RKO (cell line): ENCODE data around the gene SRSF1.
"Not testable (repeated sequence)": the region's sequence is repeated elsewhere in the genome, so short reads cannot be mapped to it uniquely, and the experiment has no call there.

Source experiments
- DNase-seq: peaks from one replicate; pipeline ENCODE4 v3.0.0-alpha.2; 2016; ENCODE audit warnings: low spot score

The SRSF1 gene

DNA sequence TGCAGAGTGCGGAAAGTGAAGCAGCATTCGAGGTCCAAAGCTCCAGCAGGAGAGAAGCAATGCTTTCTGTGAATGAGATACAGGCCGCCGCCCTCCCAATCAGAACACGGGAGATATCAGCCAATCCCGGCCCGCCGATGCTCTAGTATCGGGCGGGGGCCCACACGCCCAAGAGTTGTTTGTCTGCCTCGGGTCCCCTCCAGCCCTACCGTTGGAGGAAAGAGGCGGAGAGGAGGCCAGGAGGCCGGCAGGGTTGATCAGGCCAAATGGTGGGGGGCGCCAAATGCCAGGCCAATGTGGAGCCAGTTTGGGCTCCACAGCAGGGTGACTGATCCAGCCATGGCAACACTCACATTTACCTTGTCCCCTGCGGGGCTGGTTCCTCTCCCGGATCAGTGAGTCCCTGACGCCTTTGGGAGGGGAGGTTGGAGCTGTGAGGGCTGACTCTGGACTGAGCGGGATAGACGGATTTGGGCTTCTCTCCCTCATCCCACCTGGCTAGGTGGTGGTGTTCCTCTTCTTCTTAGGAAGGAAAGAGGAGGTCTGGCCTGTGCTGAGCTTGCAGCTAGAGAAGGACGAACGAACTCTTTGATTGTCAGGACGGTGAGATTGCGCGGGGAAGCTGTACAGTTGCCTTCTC, 41.4 kb downstream of the SRSF1 start:
- no peak for DNase-seq

DNA sequence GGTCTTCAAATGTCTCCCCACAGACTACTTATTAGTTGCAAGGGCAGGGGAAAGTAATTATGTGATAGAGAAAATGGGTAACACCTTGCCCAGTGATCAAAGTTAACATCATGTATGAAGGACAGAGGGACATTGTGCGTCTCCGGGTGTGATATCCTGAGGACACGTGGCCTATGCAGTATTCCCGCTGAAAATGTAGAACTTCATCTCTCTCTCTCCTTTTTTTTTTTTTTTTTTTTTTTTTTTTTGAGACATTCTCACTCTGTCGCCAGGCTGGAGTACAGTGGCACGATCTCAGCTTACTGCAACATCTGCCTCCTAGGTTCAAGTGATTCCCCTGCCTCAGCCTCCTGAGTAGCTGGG, 43.9 kb downstream of the SRSF1 start:
- no peak for DNase-seq

DNA sequence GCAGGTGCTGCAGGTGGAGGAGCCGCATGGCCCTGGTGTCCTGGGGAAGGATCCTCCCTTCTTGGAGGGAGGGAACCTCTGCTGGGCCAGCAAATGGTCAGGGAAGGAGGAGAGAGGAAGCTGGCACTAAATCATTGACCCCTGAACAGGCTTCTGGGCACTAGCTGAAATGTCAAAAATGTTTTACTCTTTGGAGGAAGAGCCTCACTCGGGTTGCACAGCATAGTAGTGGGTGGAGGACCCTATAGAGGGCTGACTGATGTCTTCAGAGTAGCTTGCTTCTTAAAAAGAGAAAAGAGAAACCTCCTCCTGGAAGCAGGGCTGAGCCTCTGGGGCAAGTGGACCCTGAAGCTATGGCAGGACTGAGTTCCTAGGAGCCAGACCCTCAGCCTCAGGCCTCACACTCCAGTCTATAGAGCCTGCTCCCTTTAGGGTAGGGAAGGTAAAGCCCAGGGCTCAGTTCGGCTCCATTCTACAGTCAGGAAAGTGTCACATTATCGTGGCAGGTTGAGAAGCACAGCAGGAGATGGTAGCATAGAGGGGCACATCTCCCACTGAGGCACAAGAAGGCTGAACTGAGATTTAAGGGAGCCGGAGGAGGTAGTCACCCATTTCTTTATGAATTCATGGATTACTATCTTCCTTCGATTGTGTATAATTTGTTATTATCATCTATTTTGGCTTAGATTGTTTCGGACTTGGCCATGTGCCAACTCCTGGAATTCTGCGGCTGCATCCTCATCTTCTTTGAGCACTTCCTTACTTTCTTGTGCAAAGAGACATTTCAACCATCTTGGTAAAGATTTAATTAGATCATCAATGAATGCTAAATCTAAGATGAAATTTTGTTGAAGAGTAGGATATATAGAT, 44.5 kb downstream of the SRSF1 start:
- no peak for DNase-seq

DNA sequence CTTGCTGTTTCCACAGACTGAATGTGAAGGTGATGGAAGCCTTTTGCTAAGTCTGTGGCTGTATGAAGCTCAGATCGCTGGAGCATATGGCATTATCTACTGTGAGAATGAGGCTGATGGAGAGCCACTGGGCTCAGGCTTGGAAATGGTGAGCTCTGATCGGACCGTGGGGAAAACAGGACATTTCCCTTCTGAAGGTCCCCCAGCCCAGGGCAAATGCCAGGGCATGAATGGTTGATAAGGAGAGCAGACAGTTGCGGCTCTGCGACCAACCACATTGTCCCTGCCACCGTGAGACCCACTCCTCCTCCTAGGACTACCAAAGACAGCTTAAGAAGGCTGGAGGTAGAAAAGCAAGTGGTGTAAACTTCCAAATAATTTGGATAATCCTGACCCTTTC, 47.1 kb downstream of the SRSF1 start:
- DNase-seq, result no peak

DNA sequence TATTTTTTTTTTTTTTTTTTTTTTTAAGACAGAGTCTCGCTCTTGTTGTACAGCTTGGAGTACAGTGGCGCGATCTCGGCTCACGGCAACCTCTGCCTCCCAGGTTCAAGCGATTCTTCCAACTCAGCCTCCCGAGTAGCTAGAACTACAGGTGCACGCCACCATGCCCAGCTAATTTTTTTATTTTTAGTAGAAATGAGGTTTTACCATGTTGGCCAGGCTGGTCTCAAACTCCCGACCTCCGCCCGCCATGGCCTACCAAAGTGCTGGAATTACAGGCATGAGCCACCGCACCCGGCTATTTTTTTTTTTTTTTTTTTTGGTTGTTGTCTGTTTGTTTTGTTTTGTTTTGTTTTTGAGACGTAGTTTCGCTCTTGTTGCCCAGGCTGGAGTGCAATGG, 48.7 kb downstream of the SRSF1 start:
- not testable (repeated sequence) for DNase-seq

DNA sequence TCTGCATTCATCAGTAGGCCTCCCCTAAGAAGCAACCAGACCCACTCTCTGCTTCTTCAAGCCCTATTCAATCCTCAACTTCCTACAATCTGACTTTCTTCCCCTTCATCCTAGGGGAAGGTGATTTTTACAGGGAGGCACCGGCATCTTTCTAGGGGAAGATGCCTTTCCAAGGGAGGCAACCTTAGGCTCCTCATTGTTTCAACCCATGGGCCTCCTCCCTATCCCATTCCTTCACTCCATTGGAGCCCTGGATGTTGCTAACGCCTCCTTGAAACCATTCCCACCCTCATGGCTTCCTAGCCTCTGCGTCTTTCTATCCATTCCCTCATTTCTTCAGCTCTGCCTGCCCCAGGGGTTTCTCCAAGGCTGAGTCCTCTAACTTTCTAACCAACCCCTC, 49.2 kb downstream of the SRSF1 start:
- DNase-seq, result no peak

DNA sequence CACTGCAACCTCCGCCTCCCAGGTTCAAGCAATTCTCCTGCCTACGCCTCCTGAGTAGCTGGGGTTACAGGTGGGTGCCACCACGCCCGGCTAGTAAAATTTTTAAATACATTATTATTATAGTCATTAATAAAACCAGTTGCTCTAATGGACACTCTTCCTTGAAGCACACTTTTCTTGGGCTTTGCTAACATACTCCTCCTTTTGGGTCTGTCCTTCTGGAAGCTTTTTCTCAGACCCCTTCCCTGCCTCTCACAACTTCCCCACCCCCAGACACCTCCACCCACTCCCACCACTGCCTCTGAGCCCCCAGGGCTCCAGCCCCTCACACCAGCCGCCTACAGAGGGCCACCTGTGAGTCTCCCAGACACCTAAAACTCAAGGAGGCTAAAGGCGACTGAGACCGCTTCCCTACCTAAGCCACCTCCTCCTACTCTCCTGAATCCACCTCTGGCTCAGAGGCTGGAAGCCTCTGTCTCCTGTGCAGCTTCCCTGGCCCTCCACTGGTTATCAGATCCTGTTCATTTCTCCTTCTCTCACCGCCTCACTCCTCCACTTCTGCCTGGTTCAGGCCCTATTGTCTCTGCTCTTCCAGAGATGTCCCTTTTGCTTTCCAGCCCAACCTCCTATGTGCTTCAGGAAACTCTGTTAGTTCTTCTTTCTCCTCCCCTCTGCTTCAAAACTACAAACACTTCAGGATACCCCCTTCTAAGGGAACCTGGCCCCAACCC, 49.8 kb downstream of the SRSF1 start:
- no peak for DNase-seq

DNA sequence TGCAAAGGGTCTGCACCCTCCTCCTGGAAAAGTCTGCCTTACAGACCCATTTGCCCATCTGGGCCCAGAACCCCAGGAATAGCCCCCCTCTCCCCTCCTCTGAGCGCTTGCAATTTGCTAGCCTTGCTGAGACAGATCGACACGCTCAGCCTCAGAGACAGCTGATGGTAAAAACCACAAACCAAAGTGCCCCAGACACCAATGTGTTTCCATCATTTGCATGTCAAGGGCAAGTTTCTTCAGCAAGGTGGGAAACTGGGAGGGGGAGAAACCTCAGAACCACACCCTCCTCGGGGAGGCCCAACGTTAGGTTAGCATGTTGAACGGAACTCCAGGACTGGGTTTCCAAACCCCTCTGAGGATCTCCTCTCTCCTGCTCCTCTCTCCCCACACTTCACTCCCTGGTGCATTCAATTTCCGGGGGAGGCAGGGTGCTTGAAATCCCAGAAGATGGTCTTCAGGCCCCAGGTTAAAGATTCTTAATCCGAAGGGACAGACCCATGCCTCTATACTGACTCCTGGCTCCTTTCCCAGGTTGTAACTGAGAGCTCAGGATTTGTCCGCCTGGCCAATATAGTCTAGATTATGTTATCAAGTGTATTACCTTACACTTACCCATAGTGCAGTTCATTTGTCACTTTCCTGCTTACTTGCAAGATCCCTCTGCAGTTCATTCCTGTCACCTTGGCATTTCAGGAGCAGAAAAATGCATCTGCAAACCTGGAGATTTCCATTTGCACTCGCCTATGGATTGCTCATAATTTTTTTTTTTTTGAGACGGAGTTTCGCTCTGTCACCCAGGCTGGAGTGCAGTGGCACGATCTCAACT, 50.5 kb downstream of the SRSF1 start:
- DNase-seq, result no peak

DNA sequence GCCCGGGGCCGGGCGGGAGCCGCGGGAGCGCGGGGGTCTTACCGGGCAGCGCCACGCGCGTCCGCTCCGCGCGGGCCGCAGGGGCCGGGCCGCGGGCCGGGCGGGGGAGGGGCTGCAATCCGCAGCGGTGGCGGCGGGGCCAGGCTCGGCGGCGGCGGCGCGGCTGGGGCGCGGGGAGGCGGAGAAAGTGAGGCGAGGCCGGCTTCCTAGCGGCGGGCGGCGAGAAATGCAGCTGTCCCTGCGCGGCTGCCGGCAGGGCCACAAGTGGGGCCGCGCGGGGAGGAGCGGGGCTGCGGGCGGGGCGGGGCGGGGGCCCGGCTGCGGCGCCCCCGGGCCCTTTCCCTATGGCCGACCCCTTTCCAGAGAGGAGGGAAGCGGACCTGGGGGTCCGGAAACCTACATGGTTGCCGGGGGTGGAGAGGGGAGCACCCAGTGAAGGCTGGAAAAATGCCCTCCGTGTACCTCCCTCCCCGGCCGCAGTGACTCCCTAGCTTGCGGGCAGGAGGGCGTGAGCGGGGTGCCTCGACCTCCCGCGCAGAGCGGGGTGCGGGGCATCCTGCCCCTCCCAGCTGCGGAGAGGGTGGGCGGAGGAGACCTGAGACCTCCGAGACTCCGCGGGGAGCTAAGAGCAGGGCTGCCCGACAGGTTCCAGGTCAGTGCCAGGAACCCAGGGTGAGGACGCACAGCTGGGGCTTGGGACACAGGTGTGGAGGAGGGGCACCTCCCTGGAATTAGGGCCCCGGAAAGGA, 51.7 kb downstream of the SRSF1 start, which contains the start of gene CUEDC1:
Gene CUEDC1, minus strand, starts transcription at position 230 of the 749 bp plus-strand sequence. CDS start 69,848 bp downstream, outside the sequence.
- DNase-seq, result peak; percentile 68

DNA sequence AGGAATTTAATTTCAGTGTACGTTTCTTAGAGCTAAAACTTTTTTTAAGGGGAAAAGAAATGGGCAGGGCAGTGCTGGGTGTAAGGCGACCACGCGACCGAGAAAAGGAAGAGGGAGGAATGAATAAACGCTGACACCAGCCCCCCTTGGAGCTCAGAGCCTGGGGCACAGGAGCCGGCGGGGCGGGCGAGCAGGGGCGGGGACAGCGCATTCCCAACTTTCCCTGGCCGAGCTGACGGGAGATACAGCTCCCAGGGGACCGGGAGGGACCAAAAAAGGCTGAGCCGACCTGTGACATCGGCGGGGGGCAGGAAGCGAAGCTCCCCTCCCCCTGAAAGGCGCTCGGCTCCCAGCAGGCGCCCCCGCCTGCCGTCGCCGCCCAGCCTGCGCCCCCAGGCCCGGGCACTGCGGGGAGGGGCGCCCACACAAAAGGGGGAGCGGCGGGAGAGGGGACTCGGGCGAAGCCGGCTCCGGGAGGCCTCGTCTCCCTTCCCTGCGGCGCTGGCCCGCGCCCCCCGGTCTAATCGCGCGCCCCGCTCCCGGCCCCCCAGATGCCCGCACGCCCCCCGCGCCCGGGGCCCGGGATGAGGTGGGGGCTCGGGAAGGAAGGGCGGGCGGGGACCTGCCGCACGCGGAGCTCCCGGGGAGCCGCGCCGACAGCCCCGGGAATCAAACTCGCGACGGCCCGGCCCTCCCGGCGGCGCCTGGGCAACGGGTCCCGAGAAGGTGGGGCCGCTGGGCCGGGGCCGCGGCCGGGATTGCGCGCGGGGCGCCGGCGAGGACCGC, 52.5 kb downstream of the SRSF1 start:
- DNase-seq, result peak; percentile 59

DNA sequence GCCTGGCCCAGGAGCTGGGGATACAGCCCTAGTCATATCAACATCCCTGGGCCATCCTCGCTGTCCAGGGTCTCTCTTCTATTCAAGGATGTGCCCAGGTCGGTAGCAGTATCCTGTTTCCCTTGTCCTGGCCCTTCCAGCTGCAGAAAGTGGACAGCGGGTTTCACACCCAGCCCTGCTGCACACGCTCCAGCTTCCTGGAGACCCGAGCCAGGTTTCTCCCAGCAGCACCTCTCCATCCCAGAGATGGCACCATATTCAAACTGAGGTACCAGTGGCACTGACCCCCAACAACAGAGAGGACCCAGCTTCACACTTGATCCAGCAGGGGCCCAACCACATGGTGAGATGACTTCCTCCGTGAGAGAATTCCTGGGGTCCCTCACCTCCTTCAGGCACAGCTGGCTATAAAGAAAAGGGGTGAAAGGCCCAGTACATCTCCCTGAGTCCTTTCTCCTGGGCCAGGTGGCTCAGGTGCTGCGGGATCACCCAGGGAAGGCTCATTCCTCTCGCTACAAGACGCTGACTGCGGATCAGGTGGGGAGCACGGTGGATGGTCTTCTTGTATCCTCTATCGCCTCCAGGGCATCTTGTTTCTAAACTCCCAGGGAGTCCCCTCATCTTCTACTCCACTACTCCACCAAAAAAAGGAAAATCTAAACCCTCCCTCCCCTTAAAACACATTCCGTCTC, 53.2 kb downstream of the SRSF1 start:
- no peak for DNase-seq
